Endothelial cell of coronary artery (primary cell): ENCODE measurements around the gene LIMK2. TPM values are rescaled to one million over a fixed set of nuclear protein-coding genes. Genes with fewer than 3 reads are reported as not detected.

ENCODE experiments used
- total RNA-seq: library from RNA; depleted of rRNA; stranded (reverse); fragments of >200 nt; gene quantifications from 2 replicates; pipeline ENCODE4 v1.2.3, GENCODE V29; 2014

The LIMK2 gene
- 62.1 and 91.3 TPM in 2 replicates for total RNA-seq

GRCh38 chr22:31211862-31212730 lies at the start of gene LIMK2:
LIMK2 (plus strand) TSS chr22:31212298; CDS start chr22:31212409, 111 bp downstream.

GRCh38 chr22:31292236-31292989 lies 80.3 kb downstream of the LIMK2 start, which contains the start of gene PIK3IP1:
PIK3IP1 (minus strand) TSS chr22:31292488; CDS start chr22:31292344, 144 bp downstream.

Other genes with a start within 250 kb of the LIMK2 start
- 13.1 and 18.4 TPM in 2 replicates for gene MORC2, start 243.5 kb upstream of the LIMK2 start, total RNA-seq
- 26.4 and 34.4 TPM in 2 replicates for gene TUG1, start 243.0 kb upstream of the LIMK2 start, total RNA-seq
- 121 and 146 TPM in 2 replicates for gene SMTN, start 131.0 kb upstream of the LIMK2 start, total RNA-seq
- gene SELENOM, start 104.7 kb upstream of the LIMK2 start, total RNA-seq, result 38.3 and 46.0 TPM in 2 replicates
- 0.27 and 0.47 TPM in 2 replicates for gene INPP5J, start 89.3 kb upstream of the LIMK2 start, total RNA-seq
- gene PLA2G3, start 71.8 kb upstream of the LIMK2 start, total RNA-seq, result not detected in 2 replicates
- gene RNF185, start 52.1 kb upstream of the LIMK2 start, total RNA-seq, result 17.8 and 19.6 TPM in 2 replicates
- 13.5 and 18.0 TPM in 2 replicates for gene PIK3IP1, start 80.2 kb downstream of the LIMK2 start, total RNA-seq
- gene PATZ1, start 134.0 kb downstream of the LIMK2 start, total RNA-seq, result 15.0 and 17.7 TPM in 2 replicates
- 81.1 and 94.6 TPM in 2 replicates for gene DRG1, start 187.3 kb downstream of the LIMK2 start, total RNA-seq